Activated naive CD4-positive, alpha-beta T cell (primary cell): Measurements from ENCODE around the gene OPTN.
"Not testable (repeated sequence)": the region's sequence is repeated elsewhere in the genome, so short reads cannot be mapped to it uniquely, and the experiment has no call there.

Source experiments
- DNase-seq, 4 experiments: peaks; one replicate each; lab custom pipeline; 2025; lab: John Stamatoyannopoulos, UW

The OPTN gene

GRCh38 chr10:13099666-13100348 lies at the start of gene OPTN:
TSS of gene OPTN (plus strand) at chr10:13100163. CDS start at chr10:13109123, 8,960 bp downstream.
- DNase-seq, result peak; percentile 45 to 76 (median 60)

GRCh38 chr10:13051126-13051694 lies 48.8 kb upstream of the OPTN start:
- DNase-seq, result no peak

GRCh38 chr10:13053208-13053607 lies 46.8 kb upstream of the OPTN start:
- not testable (repeated sequence) for DNase-seq

- DNase-seq, result no peak
Measured at GRCh38 chr10:13053794-13054462, 46.0 kb upstream of the OPTN start.

- DNase-seq, result no peak
Measured at GRCh38 chr10:13054844-13055243, 45.1 kb upstream of the OPTN start.

GRCh38 chr10:13056456-13057077 lies 43.4 kb upstream of the OPTN start:
- no peak for DNase-seq

GRCh38 chr10:13062803-13063202 lies 37.2 kb upstream of the OPTN start:
- DNase-seq, result no peak

- no peak for DNase-seq
Measured at GRCh38 chr10:13066527-13066926, 33.4 kb upstream of the OPTN start.

- DNase-seq, result no peak
Measured at GRCh38 chr10:13067431-13067830, 32.5 kb upstream of the OPTN start.

- no peak for DNase-seq
Measured at GRCh38 chr10:13068071-13068470, 31.9 kb upstream of the OPTN start.

GRCh38 chr10:13068484-13068883 lies 31.5 kb upstream of the OPTN start:
- no peak for DNase-seq

- DNase-seq, result no peak
Measured at GRCh38 chr10:13072339-13072738, 27.6 kb upstream of the OPTN start.

- peak in 1 of 4 experiments; percentile 7 for DNase-seq
Measured at GRCh38 chr10:13074563-13075451, 25.2 kb upstream of the OPTN start.

- DNase-seq, result no peak
Measured at GRCh38 chr10:13078912-13079775, 20.8 kb upstream of the OPTN start.

GRCh38 chr10:13079776-13080050 lies 20.2 kb upstream of the OPTN start:
- DNase-seq, result no peak

- no peak for DNase-seq
Measured at GRCh38 chr10:13080643-13081042, 19.3 kb upstream of the OPTN start.

- not testable (repeated sequence) for DNase-seq
Measured at GRCh38 chr10:13083700-13084099, 16.3 kb upstream of the OPTN start.

GRCh38 chr10:13086056-13086455 lies 13.9 kb upstream of the OPTN start:
- DNase-seq, result no peak

- no peak for DNase-seq
Measured at GRCh38 chr10:13087601-13087985, 12.4 kb upstream of the OPTN start.

GRCh38 chr10:13087986-13088618 lies 11.9 kb upstream of the OPTN start:
- no peak for DNase-seq

GRCh38 chr10:13089345-13089744 lies 10.6 kb upstream of the OPTN start:
- DNase-seq, result no peak
